Peyer's patch (tissue), 4 donors: Measurements from ENCODE around the gene TYW1B. TPM values are rescaled to one million over a fixed set of nuclear protein-coding genes. Genes with fewer than 3 reads are reported as not detected.
"Not testable (repeated sequence)": the region's sequence is repeated elsewhere in the genome, so short reads cannot be mapped to it uniquely, and the experiment has no call there.

ENCODE experiments used
- DNase-seq, 3 donors: peaks; one replicate each; pipeline ENCODE4 v3.0.0-alpha.2; 2017 to 2019
- H3K27ac ChIP-seq, 4 donors: fragments of 200-600 bp; sonication (generic); one replicate each; pipeline ENCODE4 v1.5.1; 2016 to 2019
- H3K27me3 ChIP-seq, 2 donors: fragments of 200-600 bp; sonication (generic); one replicate each; pipeline ENCODE4 v1.5.1; 2019
- H3K36me3 ChIP-seq, 3 donors: fragments of 200-600 bp; sonication (generic); one replicate each; pipeline ENCODE4 v1.5.1; 2016 to 2019
- H3K4me1 ChIP-seq, 4 donors: fragments of 200-600 bp; sonication (generic); one replicate each; pipeline ENCODE4 v1.5.1; 2016 to 2019
- H3K4me3 ChIP-seq, 4 donors: fragments of 200-600 bp; sonication (generic); 1 replicate in 3 of 4; 2 replicates in 1 of 4; pipeline ENCODE4 v1.5.1; 2016 to 2019; ENCODE audit warnings: mild to moderate bottlenecking in 1 of 4
- H3K9me3 ChIP-seq, 4 donors: fragments of 200-600 bp; sonication (generic); one replicate each; pipeline ENCODE4 v1.5.1; 2016 to 2019; ENCODE audit warnings: mild to moderate bottlenecking in 1 of 4
- CTCF ChIP-seq, 6 experiments: fragments of 450-650 bp in 4 of 6; fragments of 200-600 bp in 2 of 6; sonication (generic) in 1 of 6; IDR thresholded peaks; one replicate each; pipeline ENCODE4 v1.5.1; 2017 to 2019; ENCODE audit warnings: antibody characterized with exemption in 6 of 6, mild to moderate bottlenecking in 3 of 6, moderate library complexity in 1 of 6
- POLR2A ChIP-seq, 2 donors: fragments of 450-650 bp; IDR thresholded peaks; one replicate each; pipeline ENCODE4 v1.5.1; 2017; ENCODE audit warnings: antibody characterized with exemption in 2 of 2, mild to moderate bottlenecking in 2 of 2, moderate library complexity in 2 of 2
- small RNA-seq, 2 donors: library from RNA; depleted of rRNA; stranded (forward); fragments of <200 nt; gene quantifications; one replicate each; pipeline ENCODE3, GENCODE V24; 2016
- total RNA-seq, 4 donors: library from RNA; depleted of rRNA; stranded (reverse); fragments of >200 nt; gene quantifications; one replicate each; pipeline ENCODE4 v1.1.0, GENCODE V29; 2016

Gene TYW1B
- total RNA-seq, 4 donors from 2014 or later = 4.9 to 50.3 (median 9.7) TPM

- H3K36me3 ChIP-seq = no peaks in the 10 kb centered on the region
- no peaks in the 10 kb centered on the region for H3K9me3 ChIP-seq
- no peaks in the 10 kb centered on the region for H3K4me1 ChIP-seq
- H3K27me3 ChIP-seq = no peaks in the 10 kb centered on the region
- DNase-seq = no peak
- H3K4me3 ChIP-seq = no peak overlapping the region
- no peak overlapping the region for H3K27ac ChIP-seq
- TF ChIP-seq CTCF (IDR thresholded peaks at IDR 0.05) = no peak
- no peak for TF ChIP-seq POLR2A (IDR thresholded peaks at IDR 0.05)
Observed at GRCh38 chr7:72538147-72538546, 289.9 kb downstream of the TYW1B start.

GRCh38 chr7:72536038-72536437 is 292.0 kb downstream of the TYW1B start:
- H3K36me3 ChIP-seq, H3K27me3 ChIP-seq, DNase-seq, H3K4me3 ChIP-seq, H3K9me3 ChIP-seq, H3K27ac ChIP-seq, H3K4me1 ChIP-seq: not testable (repeated sequence)

- H3K27ac ChIP-seq = not testable (repeated sequence)
Observed at GRCh38 chr7:72531048-72531447, 297.0 kb downstream of the TYW1B start.

More at GRCh38 chr7:72531048-72531447, 297.0 kb downstream of the TYW1B start:
- H3K9me3 ChIP-seq, H3K27me3 ChIP-seq, H3K4me1 ChIP-seq, H3K4me3 ChIP-seq, DNase-seq, H3K36me3 ChIP-seq: not testable (repeated sequence)

Small RNA genes lying within 50 kb of the gene (small RNA-seq; reads per million reads assigned to genes)
- gene AC211469.2 (0 reads per million in 2 donors), gene MIR4650-2 (0 reads per million in 2 donors), gene RN7SL377P (0 reads per million in 2 donors), gene RN7SL625P (0 reads per million in 2 donors)

Other genes starting within 250 kb of the TYW1B start
- gene POM121, start 96.9 kb upstream of the TYW1B start, total RNA-seq = 10 to 100 TPM; 24.0 to 47.3 (median 37.1) TPM
- gene TRIM74, start 141.3 kb upstream of the TYW1B start, total RNA-seq = 1 to 10 TPM in 3 of 4 donors, not detected in 1; 1.8 to 3.2 (median 1.9) TPM
- gene SPDYE8, start 201.6 kb upstream of the TYW1B start, total RNA-seq = not detected
- gene SPDYE11, start 229.7 kb upstream of the TYW1B start, total RNA-seq = not detected